Stomach smooth muscle (tissue), 2 donors: ENCODE results near the gene SPNS3.

Experiments used
- H3K27ac ChIP-seq: one replicate; pipeline ENCODE4 v1.7.0; 2013; ENCODE audit warnings: mild to moderate bottlenecking, low read length, inconsistent platforms
- H3K27me3 ChIP-seq, 2 donors: one replicate each; pipeline ENCODE4 v1.7.0; 2013; ENCODE audit warnings: low read length in 2 of 2; ENCODE audit not compliant: insufficient read depth in 2 of 2, control insufficient read depth in 1 of 2
- H3K36me3 ChIP-seq, 2 donors: one replicate each; pipeline ENCODE4 v1.7.0; 2013; ENCODE audit warnings: low read length in 2 of 2; ENCODE audit not compliant: control insufficient read depth in 2 of 2, insufficient read depth in 2 of 2
- H3K4me1 ChIP-seq: one replicate; pipeline ENCODE4 v1.7.0; 2013; ENCODE audit warnings: low read length; ENCODE audit not compliant: control insufficient read depth, insufficient read depth
- H3K4me3 ChIP-seq, 2 donors: one replicate each; pipeline ENCODE4 v1.7.0; 2013; ENCODE audit warnings: low read length in 2 of 2
- H3K9ac ChIP-seq, 2 donors: one replicate each; pipeline ENCODE4 v1.7.0; 2013; ENCODE audit warnings: low read length in 2 of 2, mild to moderate bottlenecking in 1 of 2
- H3K9me3 ChIP-seq, 2 donors: one replicate each; pipeline ENCODE4 v1.7.0; 2013; ENCODE audit warnings: low read length in 2 of 2; ENCODE audit not compliant: control insufficient read depth in 2 of 2
- donor health status: healthy.
- donor health status: Pancreatic carcinoma.

Gene SPNS3

GRCh38 chr17:4479982-4480751, 46.4 kb downstream of the SPNS3 start:
- no peak overlapping the region for H3K27ac ChIP-seq

DNA sequence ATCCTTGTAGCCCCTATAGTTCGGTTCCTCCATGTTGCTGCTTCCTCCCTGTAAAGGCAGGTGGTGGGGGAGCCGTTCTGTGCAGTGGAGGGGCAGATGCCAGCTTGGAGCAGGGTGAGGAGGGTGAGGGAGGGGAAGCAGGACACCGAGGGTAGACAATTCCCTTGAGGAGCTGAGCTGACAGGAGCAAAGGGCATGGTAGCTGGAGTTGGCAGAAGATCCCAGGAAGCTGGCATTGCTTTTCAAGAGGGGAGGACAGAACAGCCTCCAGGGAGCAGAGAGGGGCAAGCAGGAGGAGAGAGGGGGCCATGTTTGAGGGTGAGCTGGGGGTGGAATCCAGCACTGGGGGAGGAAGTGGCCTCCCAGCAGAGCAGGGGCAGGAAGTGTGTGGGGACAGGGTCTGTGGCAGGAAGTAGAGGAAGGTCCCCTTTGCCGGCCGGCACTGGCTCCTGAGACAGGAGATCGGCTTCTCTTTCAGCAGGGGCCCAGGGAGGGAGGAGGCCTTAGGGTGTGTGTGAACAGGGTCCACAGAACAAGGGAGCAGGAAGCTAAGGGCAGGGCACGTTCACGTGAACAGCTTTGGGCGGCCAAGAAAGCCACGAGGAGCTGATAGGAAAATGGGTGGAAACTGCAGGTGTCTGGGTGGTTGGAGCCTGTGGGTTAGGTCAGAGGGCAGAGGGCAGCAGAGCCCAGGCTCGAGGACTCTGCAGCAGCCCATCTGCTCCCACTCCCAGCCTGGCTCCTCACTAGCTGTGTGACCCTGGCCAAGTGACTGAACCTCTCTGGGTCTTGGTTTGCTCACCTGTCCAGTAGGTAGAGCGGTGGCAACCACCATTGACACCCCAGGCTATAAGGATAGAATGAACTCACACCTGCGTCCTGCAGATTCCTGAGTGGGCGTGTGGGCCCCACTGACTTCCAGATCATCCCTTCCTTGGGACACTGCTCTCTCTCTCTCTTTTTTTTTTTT, 47.5 kb downstream of the SPNS3 start:
- Histone ChIP-seq H3K27me3 (no peaks in the 10 kb centered on the region), H3K9me3 (no peaks in the 10 kb centered on the region), H3K27ac (no peak overlapping the region), H3K36me3 (no peaks in the 10 kb centered on the region), H3K9ac (no peak overlapping the region), H3K4me3 (no peak overlapping the region), H3K4me1 (no peaks in the 10 kb centered on the region)

More at GRCh38 chr17:4479982-4480751, 46.4 kb downstream of the SPNS3 start:
- no peaks in the 10 kb centered on the region for H3K4me1 ChIP-seq
- no peaks in the 10 kb centered on the region for H3K9me3 ChIP-seq
- no peak overlapping the region for H3K4me3 ChIP-seq
- H3K36me3 ChIP-seq = no peaks in the 10 kb centered on the region
- H3K27me3 ChIP-seq = no peaks in the 10 kb centered on the region
- no peak overlapping the region for H3K9ac ChIP-seq

- no peak overlapping the region for H3K27ac ChIP-seq
- no peaks in the 10 kb centered on the region for H3K36me3 ChIP-seq
- H3K4me1 ChIP-seq = no peaks in the 10 kb centered on the region
- no peaks in the 10 kb centered on the region for H3K27me3 ChIP-seq
- H3K9me3 ChIP-seq = no peaks in the 10 kb centered on the region
- H3K9ac ChIP-seq = no peak overlapping the region
- H3K4me3 ChIP-seq = no peak overlapping the region
Observed at GRCh38 chr17:4482338-4483011, 48.7 kb downstream of the SPNS3 start.

- H3K9me3 ChIP-seq = no peaks in the 10 kb centered on the region
- H3K4me3 ChIP-seq = no peak overlapping the region
- H3K4me1 ChIP-seq = no peaks in the 10 kb centered on the region
- no peaks in the 10 kb centered on the region for H3K36me3 ChIP-seq
- H3K27me3 ChIP-seq = no peaks in the 10 kb centered on the region
- H3K27ac ChIP-seq = no peak overlapping the region
- H3K9ac ChIP-seq = no peak overlapping the region
Observed at GRCh38 chr17:4483012-4483840, 49.5 kb downstream of the SPNS3 start.

DNA sequence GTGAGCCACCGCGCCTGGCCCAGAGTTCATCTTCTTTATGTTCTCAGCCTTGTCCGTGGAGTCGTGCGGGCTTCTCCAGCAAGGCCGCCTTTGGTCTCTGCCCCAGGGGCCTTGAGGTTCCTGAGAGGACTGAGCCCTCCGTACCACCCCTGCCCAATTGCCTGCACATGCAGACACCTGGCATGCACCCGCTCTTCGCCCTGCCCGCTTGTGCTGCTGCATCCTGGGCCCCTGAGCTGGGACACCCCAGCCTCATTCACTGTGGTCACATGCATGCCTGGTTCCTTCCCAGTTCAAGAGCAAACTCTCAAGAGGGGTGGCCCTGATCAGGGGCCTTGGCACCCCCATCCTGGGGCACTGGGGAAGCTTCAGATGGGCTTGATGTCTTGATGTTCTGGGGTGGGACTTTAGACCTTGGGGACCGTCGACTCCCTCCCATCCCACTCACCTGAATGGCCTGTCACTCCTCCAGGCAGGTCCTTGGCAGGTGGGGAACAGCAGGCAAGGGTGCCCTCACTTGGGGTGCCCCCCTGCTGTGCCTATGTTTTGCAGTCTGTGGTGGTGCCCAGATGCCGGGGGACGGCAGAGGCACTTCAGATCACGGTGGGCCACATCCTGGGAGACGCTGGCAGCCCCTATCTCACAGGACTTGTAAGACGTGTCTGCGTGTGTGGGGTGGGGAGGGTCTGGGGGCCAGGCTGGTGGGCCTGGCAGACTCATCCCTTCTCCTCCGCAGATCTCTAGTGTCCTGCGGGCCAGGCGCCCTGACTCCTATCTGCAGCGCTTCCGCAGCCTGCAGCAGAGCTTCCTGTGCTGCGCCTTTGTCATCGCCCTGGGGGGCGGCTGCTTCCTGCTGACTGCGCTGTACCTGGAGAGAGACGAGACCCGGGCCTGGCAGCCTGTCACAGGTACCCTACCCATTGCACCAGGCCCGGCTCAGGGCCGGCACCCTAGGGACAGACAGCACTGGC, 52.2 kb downstream of the SPNS3 start:
- Histone ChIP-seq H3K9me3 (no peaks in the 10 kb centered on the region), H3K36me3 (no peaks in the 10 kb centered on the region), H3K27ac (no peak overlapping the region), H3K4me1 (no peaks in the 10 kb centered on the region), H3K27me3 (no peaks in the 10 kb centered on the region), H3K9ac (no peak overlapping the region), H3K4me3 (no peak overlapping the region)

- H3K36me3 ChIP-seq = no peaks in the 10 kb centered on the region
- H3K27me3 ChIP-seq = no peaks in the 10 kb centered on the region
- no peaks in the 10 kb centered on the region for H3K4me1 ChIP-seq
Observed at GRCh38 chr17:4487296-4487695, 53.6 kb downstream of the SPNS3 start.

GRCh38 chr17:4487820-4488716, 54.3 kb downstream of the SPNS3 start:
- Histone ChIP-seq H3K36me3 (no peaks in the 10 kb centered on the region), H3K9ac (no peak overlapping the region), H3K27me3 (no peaks in the 10 kb centered on the region), H3K4me3 (no peak overlapping the region), H3K9me3 (no peaks in the 10 kb centered on the region), H3K27ac (no peak overlapping the region), H3K4me1 (no peaks in the 10 kb centered on the region)

More at GRCh38 chr17:4487296-4487695, 53.6 kb downstream of the SPNS3 start:
- Histone ChIP-seq H3K4me3 (no peak overlapping the region), H3K9me3 (no peaks in the 10 kb centered on the region), H3K27ac (no peak overlapping the region), H3K9ac (no peak overlapping the region)

DNA sequence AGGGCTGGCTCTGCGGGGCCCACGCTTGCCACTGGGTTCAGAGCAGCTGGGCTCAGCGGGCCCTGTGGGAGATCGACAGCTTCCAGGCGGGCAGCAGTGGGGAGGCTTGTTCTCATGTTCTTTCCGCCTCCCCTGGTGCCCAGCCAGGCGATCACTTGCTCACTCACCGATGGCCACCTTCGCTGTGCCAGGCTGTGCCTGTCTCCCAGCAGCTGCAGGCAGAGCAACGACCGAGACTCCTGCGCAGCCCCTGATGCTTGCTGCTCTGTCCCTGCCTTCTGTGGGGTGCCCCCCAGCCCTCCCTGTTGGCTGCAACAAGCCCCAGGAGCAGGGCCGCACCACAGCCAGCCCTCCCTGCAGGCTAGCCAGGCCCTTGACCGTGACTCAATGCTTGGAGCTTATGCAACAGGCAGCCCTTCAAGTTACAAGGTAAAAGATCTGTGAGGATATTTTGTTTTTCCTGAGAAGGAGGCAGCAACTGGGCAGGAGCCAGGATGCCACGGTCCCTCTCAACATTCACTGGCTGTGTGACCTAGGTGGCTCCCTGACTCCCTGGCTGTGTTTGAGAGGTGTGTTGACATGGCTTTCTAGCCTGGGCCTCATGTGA, 55.4 kb downstream of the SPNS3 start:
- Histone ChIP-seq H3K9me3 (no peaks in the 10 kb centered on the region), H3K4me1 (no peaks in the 10 kb centered on the region), H3K4me3 (no peak overlapping the region), H3K27ac (no peak overlapping the region), H3K9ac (no peak overlapping the region), H3K36me3 (no peaks in the 10 kb centered on the region), H3K27me3 (no peaks in the 10 kb centered on the region)
